GM23248 (cell line): ENCODE results near the gene STX8.

Source experiments
- EZH2 ChIP-seq: fragments of 200-600 bp; sonication (generic); IDR thresholded peaks from 2 replicates; pipeline ENCODE4 v1.6.1; 2018; ENCODE audit warnings: antibody characterized with exemption, mild to moderate bottlenecking; ENCODE audit not compliant: insufficient read depth, poor library complexity, severe bottlenecking
- EZH2phosphoT487 ChIP-seq: fragments of 200-600 bp; sonication (generic); IDR thresholded peaks from 2 replicates; pipeline ENCODE4 v1.6.1; 2018; ENCODE audit warnings: antibody characterized with exemption, moderate library complexity, mild to moderate bottlenecking, low read depth; ENCODE audit not compliant: insufficient read depth

GRCh38 chr17:9290226-9290613 is 285.4 kb downstream of the STX8 start:
- TF ChIP-seq EZH2 = no peak
- TF ChIP-seq EZH2phosphoT487 = no peak
